ENCODE results near the gene DNAH10. TPM values are rescaled to one million over a fixed set of nuclear protein-coding genes. Genes with fewer than 3 reads are reported as not detected.

DNAH10 gene
- total RNA-seq, 1 donor from 2014 or later, result 0.66 TPM

- Mint-ChIP-seq H3K9me3 (ENCODE audit: unreplicated experiment) (no peaks in the 10 kb centered on the region), H3K27ac (ENCODE audit: unreplicated experiment) (no peak overlapping the region), H3K4me3 (ENCODE audit: unreplicated experiment) (no peak overlapping the region), H3K36me3 (ENCODE audit: unreplicated experiment) (no peaks in the 10 kb centered on the region), H3K4me1 (ENCODE audit: low read depth, unreplicated experiment) (no peaks in the 10 kb centered on the region), H3K27me3 (ENCODE audit: unreplicated experiment) (peaks cover 4% of the 10 kb centered on the region)
- no peak for DNase-seq
- no peak for TF ChIP-seq CTCF (IDR thresholded peaks at IDR 0.05; ENCODE audit: partially characterized antibody, unreplicated experiment)
Observed at GRCh38 chr12:123854918-123855317, 92.8 kb downstream of the DNAH10 start.

GRCh38 chr12:123856681-123857080, 94.6 kb downstream of the DNAH10 start:
- no peaks in the 10 kb centered on the region for H3K36me3 Mint-ChIP-seq (ENCODE audit: unreplicated experiment)
- no peaks in the 10 kb centered on the region for H3K4me1 Mint-ChIP-seq (ENCODE audit: low read depth, unreplicated experiment)
- no peak for DNase-seq
- no peak overlapping the region for H3K27ac Mint-ChIP-seq (ENCODE audit: unreplicated experiment)
- H3K4me3 Mint-ChIP-seq (ENCODE audit: unreplicated experiment), result no peak overlapping the region
- peaks cover 4% of the 10 kb centered on the region for H3K27me3 Mint-ChIP-seq (ENCODE audit: unreplicated experiment)
- H3K9me3 Mint-ChIP-seq (ENCODE audit: unreplicated experiment), result no peaks in the 10 kb centered on the region
- no peak for TF ChIP-seq CTCF (IDR thresholded peaks at IDR 0.05; ENCODE audit: partially characterized antibody, unreplicated experiment)

GRCh38 chr12:123858176-123858575, 96.1 kb downstream of the DNAH10 start:
- no peaks in the 10 kb centered on the region for H3K9me3 Mint-ChIP-seq (ENCODE audit: unreplicated experiment)
- DNase-seq, result no peak
- no peaks in the 10 kb centered on the region for H3K4me1 Mint-ChIP-seq (ENCODE audit: low read depth, unreplicated experiment)
- no peaks in the 10 kb centered on the region for H3K36me3 Mint-ChIP-seq (ENCODE audit: unreplicated experiment)
- no peak for TF ChIP-seq CTCF (IDR thresholded peaks at IDR 0.05; ENCODE audit: partially characterized antibody, unreplicated experiment)
- H3K27me3 Mint-ChIP-seq (ENCODE audit: unreplicated experiment), result peaks cover 2% of the 10 kb centered on the region
- no peak overlapping the region for H3K27ac Mint-ChIP-seq (ENCODE audit: unreplicated experiment)
- H3K4me3 Mint-ChIP-seq (ENCODE audit: unreplicated experiment), result no peak overlapping the region

- no peak for TF ChIP-seq CTCF (IDR thresholded peaks at IDR 0.05; ENCODE audit: partially characterized antibody, unreplicated experiment)
- no peak overlapping the region for H3K27ac Mint-ChIP-seq (ENCODE audit: unreplicated experiment)
- no peak overlapping the region for H3K4me3 Mint-ChIP-seq (ENCODE audit: unreplicated experiment)
- DNase-seq, result no peak
- no peaks in the 10 kb centered on the region for H3K27me3 Mint-ChIP-seq (ENCODE audit: unreplicated experiment)
- no peaks in the 10 kb centered on the region for H3K4me1 Mint-ChIP-seq (ENCODE audit: low read depth, unreplicated experiment)
- H3K9me3 Mint-ChIP-seq (ENCODE audit: unreplicated experiment), result no peaks in the 10 kb centered on the region
- H3K36me3 Mint-ChIP-seq (ENCODE audit: unreplicated experiment), result no peaks in the 10 kb centered on the region
Observed at GRCh38 chr12:123859035-123859434, 96.9 kb downstream of the DNAH10 start.

GRCh38 chr12:123860377-123860776, 98.3 kb downstream of the DNAH10 start:
- H3K9me3 Mint-ChIP-seq (ENCODE audit: unreplicated experiment), result no peaks in the 10 kb centered on the region
- no peaks in the 10 kb centered on the region for H3K27me3 Mint-ChIP-seq (ENCODE audit: unreplicated experiment)
- TF ChIP-seq CTCF (IDR thresholded peaks at IDR 0.05; ENCODE audit: partially characterized antibody, unreplicated experiment), result no peak
- no peaks in the 10 kb centered on the region for H3K36me3 Mint-ChIP-seq (ENCODE audit: unreplicated experiment)
- H3K4me3 Mint-ChIP-seq (ENCODE audit: unreplicated experiment), result no peak overlapping the region
- H3K4me1 Mint-ChIP-seq (ENCODE audit: low read depth, unreplicated experiment), result no peaks in the 10 kb centered on the region
- no peak for DNase-seq
- no peak overlapping the region for H3K27ac Mint-ChIP-seq (ENCODE audit: unreplicated experiment)
